GM18508 (cell line): ENCODE data around the gene SENP3.
"Not testable (repeated sequence)": the region's sequence is repeated elsewhere in the genome, so short reads cannot be mapped to it uniquely, and the experiment has no call there.

Source experiments
- ATAC-seq: cut with Tn5 transposase; IDR thresholded peaks from one replicate; pipeline ENCODE4 v1.9.1; 2021; ENCODE audit warnings: moderate number of reproducible peaks; ENCODE audit not compliant: insufficient read depth, unreplicated experiment

The SENP3 gene

DNA sequence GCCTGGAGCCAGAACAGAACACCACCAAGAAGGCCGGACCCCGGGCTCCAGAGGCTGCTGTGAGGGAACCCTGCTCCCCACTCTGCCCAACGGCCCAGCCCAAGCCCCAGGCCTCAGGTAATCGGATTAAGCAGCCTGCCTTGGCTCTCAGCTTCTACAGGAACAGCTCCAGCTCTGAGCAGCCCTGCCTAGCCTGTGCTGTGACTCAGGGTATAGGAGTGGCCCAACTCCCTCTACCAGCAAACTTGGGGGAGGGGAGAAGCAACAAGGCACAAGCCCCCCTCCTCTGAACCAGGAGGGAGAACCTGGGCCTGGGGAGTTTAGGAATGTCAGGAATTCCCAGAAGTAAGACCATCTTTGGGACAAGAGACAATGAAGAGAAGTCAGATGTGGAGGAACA, 29.0 kb downstream of the SENP3 start:
- ATAC-seq, result no peak

DNA sequence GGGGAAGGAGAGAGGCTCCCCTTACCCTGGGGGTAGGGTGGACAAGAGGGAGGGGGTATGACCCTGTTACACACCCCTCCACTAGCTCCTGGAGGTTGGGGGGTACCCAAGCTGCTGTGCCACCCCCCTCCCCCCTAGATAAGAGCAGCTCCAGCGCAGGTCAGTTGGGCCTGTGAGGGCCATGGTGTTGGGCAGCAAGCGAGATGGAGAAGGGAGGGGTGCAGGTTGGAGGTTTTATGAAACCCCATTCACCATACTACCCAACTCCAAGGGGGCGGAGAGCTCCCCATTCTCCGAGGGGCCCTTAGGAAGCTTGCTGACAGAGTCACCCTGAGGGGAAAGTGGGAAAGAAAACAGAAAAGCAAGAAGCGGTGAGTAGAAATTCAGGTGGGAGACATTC, 29.9 kb downstream of the SENP3 start:
- no peak for ATAC-seq

DNA sequence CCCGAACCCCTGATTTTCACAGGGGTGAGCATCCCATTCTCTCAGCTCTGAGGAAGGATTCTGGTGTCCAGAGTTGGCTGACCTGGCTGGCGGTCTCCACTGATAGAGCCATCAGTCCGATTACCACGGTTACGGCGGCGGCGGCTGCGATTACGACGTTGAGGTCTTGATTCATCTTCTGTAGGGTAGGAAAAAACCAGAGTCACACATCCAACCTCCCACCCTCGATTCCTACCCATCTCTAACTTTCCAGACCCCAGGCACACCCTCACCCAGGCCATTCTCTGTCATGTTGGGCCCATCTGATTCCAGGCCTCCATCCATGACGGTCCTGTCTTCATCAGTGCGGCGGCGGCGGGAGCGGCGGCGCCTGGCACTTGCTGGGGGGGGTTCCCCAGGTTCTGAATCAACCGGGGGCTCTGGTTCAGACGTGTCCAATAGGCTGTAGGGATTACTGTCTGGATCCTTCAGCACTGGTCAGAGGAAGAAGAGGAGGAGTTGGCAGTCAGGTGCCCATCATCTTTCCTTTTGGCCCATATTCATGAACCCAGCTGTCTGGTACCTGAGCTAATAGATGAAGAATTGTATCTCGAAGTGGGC, 30.8 kb downstream of the SENP3 start:
- ATAC-seq, result no peak

DNA sequence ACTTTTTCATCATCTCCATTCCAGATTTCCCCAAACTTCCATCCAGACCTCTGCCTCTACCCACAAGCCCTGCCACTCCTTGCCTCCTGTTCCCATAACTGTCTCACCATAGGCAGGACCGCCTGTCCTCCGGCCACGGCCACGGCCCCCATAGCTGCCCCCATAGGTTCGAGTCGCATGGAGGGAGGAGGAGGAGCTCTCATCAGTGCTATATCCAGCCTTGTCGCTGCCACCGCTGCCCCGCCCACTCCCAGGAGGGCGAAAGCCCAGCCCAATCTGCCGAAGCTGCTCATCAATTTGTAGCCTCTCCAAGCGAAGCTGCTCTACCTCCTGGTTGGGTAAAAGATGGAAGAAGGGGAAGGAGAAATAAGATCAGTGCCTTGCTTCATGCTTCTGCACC, 31.6 kb downstream of the SENP3 start:
- no peak for ATAC-seq

DNA sequence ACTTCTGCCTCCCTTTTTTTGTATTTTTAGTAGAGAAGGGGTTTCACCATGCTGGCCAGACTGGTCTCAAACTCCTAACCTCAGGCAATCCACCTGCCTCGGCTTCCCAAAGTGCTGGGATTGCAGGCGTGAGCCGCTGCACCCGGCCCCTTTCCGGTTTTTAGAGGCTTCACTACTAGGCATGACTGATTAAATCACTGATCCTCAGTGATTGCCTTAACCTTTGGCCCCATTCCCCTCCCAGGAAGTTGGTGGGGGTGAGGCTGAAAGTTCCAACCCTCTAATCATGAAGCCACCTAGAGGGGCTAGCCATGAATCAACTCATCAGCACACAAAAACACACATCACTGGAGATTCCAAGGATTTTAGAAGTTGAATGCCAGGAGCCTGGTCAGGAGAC, 35.8 kb downstream of the SENP3 start:
- ATAC-seq, result not testable (repeated sequence)

DNA sequence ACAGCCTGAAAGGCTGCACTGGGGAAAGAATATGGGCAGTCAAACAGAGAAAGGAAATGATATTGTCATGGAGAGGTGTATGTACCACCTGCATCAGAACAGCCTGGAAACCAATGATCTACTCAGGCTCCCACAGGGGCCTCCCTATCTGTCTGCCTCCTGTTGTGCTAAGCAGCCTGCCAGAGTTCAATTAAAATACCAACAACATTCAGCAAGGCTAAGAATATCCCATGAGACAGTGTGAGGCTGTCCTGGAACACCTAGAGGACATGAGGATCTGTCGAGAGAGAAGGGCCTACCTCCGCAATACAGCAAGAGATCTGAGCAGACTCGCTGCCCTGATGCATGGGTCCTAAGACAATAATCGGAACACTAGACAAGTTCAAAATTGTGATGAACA, 44.6 kb downstream of the SENP3 start:
- no peak for ATAC-seq

DNA sequence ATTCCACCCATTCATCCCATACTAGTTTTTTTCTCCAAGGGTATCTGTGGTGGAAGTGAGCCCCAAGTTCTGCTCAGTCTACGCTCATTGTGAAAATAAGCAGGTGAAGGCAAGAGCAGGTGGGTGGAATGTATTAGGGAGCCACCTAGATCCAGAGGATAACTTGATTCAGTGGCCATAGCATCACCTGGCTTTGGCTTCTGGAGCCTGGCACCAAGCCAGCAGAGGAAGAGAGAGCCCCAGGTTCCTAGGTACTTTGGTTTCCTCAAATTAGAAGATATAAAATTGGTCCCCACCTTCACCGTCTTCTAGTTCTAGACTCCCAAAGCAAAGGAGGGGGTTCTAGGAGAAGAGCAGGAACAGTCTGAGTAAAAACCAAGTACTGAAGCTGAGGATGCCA, 48.9 kb downstream of the SENP3 start:
- ATAC-seq, result no peak

DNA sequence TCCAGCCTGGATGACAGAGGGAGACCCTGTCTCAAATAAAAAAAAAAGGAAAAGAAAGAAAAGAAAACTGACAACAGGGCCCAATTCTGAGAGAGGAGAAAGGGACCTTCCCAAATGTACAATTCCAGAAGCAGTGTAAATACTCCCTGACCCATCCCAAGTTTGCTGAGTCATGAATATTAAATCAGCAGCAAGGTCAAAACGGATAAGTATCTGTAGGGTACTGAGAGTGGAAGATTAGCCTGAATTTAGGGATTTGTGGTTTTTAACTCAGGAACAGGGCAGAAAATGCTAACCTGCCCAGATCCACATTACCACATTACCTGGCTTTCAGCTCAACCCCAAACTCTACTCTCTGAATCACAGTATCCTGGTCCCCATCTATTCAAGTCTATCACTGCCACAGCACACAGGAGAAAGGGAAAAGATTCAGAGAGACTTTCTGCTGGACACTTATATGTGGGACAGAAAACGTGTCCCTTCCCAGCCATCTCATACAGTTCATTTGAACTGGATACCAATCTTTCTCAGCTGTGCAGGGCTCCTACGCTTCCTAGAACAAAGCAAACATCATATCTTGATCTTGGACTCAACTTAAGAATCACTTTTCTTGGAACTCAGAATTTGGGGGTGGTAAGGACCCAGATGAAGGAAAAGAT, 50.0 kb downstream of the SENP3 start:
- no peak for ATAC-seq

DNA sequence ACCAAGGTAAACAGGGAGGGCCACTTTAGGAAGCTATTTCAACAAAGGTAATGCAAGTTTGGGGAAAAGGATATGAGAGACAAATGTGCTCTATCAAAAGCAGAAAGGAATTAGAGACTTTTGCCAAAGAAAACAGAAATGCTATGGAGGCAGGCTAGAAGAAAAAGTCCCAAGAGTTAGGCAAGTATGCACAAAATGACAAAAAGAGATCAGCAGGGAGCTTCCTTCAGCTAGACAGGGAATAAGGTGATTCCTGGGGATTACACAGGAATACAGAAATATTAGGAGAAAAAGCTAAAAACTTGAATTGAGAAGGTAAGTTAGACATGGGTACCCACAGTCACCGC, 50.5 kb downstream of the SENP3 start:
- ATAC-seq, result no peak

DNA sequence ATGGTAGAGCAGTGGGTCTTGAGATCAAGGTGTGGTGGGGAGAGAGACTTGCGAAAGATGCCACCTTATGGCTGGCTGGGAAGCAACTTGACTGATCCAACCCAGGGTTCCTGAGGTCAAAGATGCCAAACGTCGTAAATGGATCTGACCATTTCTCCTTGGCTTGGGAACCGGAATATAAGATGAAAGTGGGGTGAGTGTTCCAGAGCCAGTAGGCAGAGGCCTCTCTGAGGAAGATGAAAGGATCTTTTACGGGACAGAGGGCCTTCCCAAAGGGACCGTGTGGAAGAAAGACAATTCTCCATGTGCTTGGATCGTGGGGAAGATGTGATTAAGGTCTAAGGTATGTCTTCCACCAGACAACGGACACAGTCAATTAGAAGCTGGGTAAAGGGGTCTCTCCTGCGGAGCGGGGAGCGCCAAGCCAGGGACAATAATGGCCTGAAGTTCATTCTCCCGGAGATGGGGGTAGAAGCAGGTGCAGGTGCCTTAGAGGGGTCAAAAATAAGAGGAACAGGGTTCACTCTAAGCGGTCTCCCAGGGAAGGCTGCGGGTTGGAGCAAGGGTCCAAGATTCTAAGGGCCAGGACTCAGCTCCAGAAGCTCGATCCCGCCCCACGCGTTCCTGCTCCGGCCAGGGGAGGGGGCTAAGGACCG, 52.2 kb downstream of the SENP3 start:
- no peak for ATAC-seq

DNA sequence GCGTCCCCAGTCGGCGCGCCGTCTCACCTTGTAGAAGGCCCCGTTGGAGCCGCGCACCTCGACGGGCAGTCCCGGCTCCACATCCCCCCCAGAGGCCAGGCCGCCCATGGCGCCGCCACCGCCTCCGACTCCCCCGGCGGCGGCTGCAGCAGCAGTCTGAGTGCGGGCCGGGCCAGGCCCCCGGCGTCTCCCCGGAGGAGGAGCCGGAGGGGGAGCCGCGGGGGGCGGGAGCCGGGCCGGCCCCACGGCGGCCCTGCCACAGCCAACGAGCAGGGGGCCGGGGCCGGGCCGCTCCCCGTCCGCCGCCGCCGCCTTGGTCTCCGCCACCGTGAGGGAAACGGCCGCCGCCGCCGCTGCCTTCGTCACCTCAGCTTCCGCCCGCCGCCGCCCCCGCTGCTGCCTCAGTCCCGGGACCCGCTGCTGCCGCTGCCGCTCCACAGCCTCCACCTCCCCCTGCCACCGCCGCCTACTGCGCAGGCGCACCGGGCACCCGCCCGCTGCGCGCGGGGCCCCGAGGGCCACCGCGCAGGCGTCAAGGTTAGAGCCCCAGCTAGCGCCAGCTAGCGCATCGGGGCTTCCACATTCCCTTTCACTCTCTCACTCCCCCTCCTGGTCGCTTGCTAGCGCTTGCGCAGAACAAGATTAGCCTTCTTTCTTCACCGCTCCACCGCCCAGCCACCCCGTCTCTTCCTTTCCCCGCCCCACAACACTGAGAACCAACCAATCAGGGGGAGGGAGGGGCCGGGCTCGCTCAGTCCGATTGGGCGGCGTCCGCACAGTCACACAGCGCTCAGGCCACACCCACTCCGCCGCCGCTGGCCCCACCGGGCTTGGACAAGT, 52.9 kb downstream of the SENP3 start, which contains the start of gene FXR2:
Gene FXR2 (minus strand): TSS at position 473 of the 840 bp plus-strand sequence. CDS start 365 bp downstream, at position 108.
- peak; percentile 70 for ATAC-seq

DNA sequence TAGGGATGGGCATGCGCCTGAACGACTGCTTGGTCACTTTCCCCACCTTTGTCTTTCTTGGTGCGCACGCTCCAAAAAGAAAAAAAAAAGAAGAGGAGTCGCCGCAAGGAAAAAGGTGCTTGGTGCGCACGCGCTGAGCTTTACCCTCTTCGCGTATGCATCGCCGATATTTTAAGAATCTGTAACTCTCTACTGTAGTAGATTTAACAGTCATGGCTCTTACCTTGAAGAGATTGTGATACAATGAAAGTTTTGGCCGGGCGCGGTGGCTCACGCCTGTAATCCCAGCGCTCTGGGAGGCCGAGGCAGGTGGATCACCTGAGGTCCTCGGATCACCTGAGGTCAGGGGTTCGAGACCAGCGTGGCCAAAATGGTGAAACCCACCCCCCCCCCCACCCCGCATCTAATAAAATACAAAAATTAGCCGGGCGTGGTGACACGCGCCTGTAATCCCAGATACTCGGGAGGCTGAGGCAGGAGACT, 53.6 kb downstream of the SENP3 start:
- ATAC-seq, result no peak

DNA sequence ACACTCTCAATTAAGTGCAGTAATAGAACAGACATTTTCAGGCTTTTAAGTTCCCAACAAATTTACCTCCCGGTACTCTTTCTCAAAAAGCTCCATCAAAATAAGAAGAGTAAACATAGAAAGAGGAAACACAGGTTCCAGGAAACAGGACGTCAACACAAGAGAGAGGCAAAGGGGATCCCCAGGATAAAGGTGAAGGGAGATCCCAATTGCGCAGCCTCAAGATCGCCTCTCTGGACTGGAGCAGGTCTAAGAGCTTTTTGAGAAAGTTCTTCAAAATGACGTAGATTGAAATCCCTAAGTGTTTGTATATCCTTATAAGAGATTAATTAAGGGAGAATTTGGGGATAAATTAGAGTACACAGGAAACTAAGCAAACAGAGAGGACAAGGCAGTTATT, 56.9 kb downstream of the SENP3 start:
- ATAC-seq, result no peak

DNA sequence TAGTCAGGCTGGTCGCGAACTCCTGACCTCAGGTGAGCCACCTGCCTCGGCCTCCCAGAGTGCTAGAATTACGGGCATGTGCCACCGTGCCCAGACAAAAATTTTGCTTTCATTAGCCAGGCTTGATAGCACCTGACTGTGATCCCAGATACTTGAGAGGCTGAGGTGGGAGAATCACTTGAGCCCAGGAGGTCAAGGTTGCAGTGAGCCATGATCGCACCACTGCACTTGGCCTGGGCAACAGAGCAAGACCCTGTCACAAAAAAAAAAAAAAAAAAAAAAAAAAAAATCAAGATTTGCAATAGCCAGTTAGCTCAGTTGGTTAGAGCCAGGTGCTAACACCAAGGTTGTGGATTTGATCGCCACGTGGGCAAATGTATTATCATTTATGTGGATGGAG, 59.1 kb downstream of the SENP3 start:
- ATAC-seq, result no peak
